Measurements from ENCODE around the gene UNC80. TPM values are rescaled to one million over a fixed set of nuclear protein-coding genes. Genes with fewer than 3 reads are reported as not detected.

Gene UNC80
- total and polyA plus RNA-seq, 2 of the 13 experiments (the other 11 are each of a cell fraction or from before 2014, with no cell fraction given): not detected

- TF ChIP-seq ZNF431 (CRISPR knock-in tag; IDR thresholded peaks at IDR 0.05; ENCODE audit: borderline replicate concordance, low read depth) (no peak), CREBL2 (CRISPR knock-in tag; IDR thresholded peaks at IDR 0.05; ENCODE audit: borderline replicate concordance) (no peak), FOXP1 (IDR thresholded peaks at IDR 0.05) (no peak), FOXP1 (CRISPR knock-in tag; IDR thresholded peaks at IDR 0.05) (no peak), MEIS2 (CRISPR knock-in tag; IDR thresholded peaks at IDR 0.05) (no peak), ZNF496 (CRISPR knock-in tag; IDR thresholded peaks at IDR 0.05; ENCODE audit: insufficient replicate concordance) (no peak), SP1 (IDR thresholded peaks at IDR 0.05) (no peak), SP1 (CRISPR knock-in tag; IDR thresholded peaks at IDR 0.05) (no peak), ZFP82 (CRISPR knock-in tag; IDR thresholded peaks at IDR 0.05; ENCODE audit: borderline replicate concordance) (no peak)
- intact Hi-C loops (cut with micrococcal nuclease; ENCODE audit: unreplicated experiment) (no loop called here), in situ Hi-C loops (cut with HindIII; ENCODE audit: extremely low pct_ligation_motif_present, low pct_unique_long_range_greater_than_20kb) (no loop called here)
- H3K4me1 ChIP-seq (ENCODE audit: insufficient read depth, low read length): no peaks in the 10 kb centered on the region
- BruUV-seq (replicated peaks): no TSS peak
- no peak overlapping the region for H3K4me3 ChIP-seq (replicated peaks in 1 of 3; ENCODE audit: insufficient read depth in 1 of 3, low read depth in 2 of 3, low read length in 3 of 3)
- WGBS (ENCODE audit: low lambda C conversion rate): 24% methylated on average over 3 of the region's 3 CpGs
- no peak overlapping the region for H3K27ac ChIP-seq (ENCODE audit: extremely low read length, insufficient read depth, low read length)
- no peaks in the 10 kb centered on the region for H3K9me3 ChIP-seq (ENCODE audit: low read length)
- ChIA-PET POLR2A (no interaction called here), CTCF (ENCODE audit: low intra/inter-chr PET ratio, low total read pairs) (no interaction called here)
- no peak overlapping the region for H3K4me2 ChIP-seq (ENCODE audit: low read depth, low read length)
- no peaks in the 10 kb centered on the region for H3K27me3 ChIP-seq (ENCODE audit: control insufficient read depth in 1 of 2, insufficient read depth in 2 of 2, low read length in 2 of 2)
- ATAC-seq: no peak
- no peak overlapping the region for H2AFZ ChIP-seq (ENCODE audit: low read length)
- no peaks in the 10 kb centered on the region for H3K79me2 ChIP-seq (ENCODE audit: insufficient read depth, low read length)
- H4K20me1 ChIP-seq (ENCODE audit: insufficient read depth, low read length): no peaks in the 10 kb centered on the region
- no peak for FAIRE-seq
- DNase-seq (ENCODE audit: low spot score): no peak
- no peaks in the 10 kb centered on the region for H3K36me3 ChIP-seq (replicated peaks in 1 of 2; ENCODE audit: control insufficient read depth in 1 of 2, insufficient read depth in 2 of 2, low read length in 2 of 2)
- no peak overlapping the region for H3K9ac ChIP-seq (ENCODE audit: insufficient read depth, low read depth, low read length)
These were observed 34.7 kb downstream of the UNC80 start for GRCh38 chr2:209806318-209806717.

- 81% methylated on average over 24 of the region's 24 CpGs for WGBS (ENCODE audit: low lambda C conversion rate)
- no TSS peak for BruUV-seq (replicated peaks)
- no peaks in the 10 kb centered on the region for H3K27me3 ChIP-seq (ENCODE audit: control insufficient read depth in 1 of 2, insufficient read depth in 2 of 2, low read length in 2 of 2)
- H3K9me3 ChIP-seq (ENCODE audit: low read length): no peaks in the 10 kb centered on the region
- H3K27ac ChIP-seq (ENCODE audit: extremely low read length, insufficient read depth, low read length): no peak overlapping the region
- H3K4me1 ChIP-seq (ENCODE audit: insufficient read depth, low read length): no peaks in the 10 kb centered on the region
- CTCF ChIA-PET (ENCODE audit: low intra/inter-chr PET ratio, low total read pairs): no interaction called here
- in situ Hi-C loops (cut with HindIII; ENCODE audit: extremely low pct_ligation_motif_present, low pct_unique_long_range_greater_than_20kb): no loop called here
- H3K9ac ChIP-seq (ENCODE audit: insufficient read depth, low read depth, low read length): no peak overlapping the region
- POLR2A ChIA-PET: no interaction called here
- ATAC-seq (no peak), FAIRE-seq (no peak), DNase-seq (ENCODE audit: low spot score) (no peak)
- H3K36me3 ChIP-seq (replicated peaks in 1 of 2; ENCODE audit: control insufficient read depth in 1 of 2, insufficient read depth in 2 of 2, low read length in 2 of 2): no peaks in the 10 kb centered on the region
- H3K4me3 ChIP-seq (replicated peaks in 1 of 3; ENCODE audit: insufficient read depth in 1 of 3, low read depth in 2 of 3, low read length in 3 of 3): no peak overlapping the region
- intact Hi-C loops (cut with micrococcal nuclease; ENCODE audit: unreplicated experiment): no loop called here
- no peak overlapping the region for H2AFZ ChIP-seq (ENCODE audit: low read length)
- H3K79me2 ChIP-seq (ENCODE audit: insufficient read depth, low read length): no peaks in the 10 kb centered on the region
- H3K4me2 ChIP-seq (ENCODE audit: low read depth, low read length): no peak overlapping the region
- no peaks in the 10 kb centered on the region for H4K20me1 ChIP-seq (ENCODE audit: insufficient read depth, low read length)
- TF ChIP-seq, protein P1, sequence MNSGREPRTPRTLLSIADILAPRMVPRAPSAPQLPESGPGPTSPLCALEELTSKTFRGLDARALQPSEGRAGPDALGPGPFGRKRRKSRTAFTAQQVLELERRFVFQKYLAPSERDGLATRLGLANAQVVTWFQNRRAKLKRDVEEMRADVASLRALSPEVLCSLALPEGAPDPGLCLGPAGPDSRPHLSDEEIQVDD (CRISPR knock-in tag; IDR thresholded peaks at IDR 0.05; ENCODE audit: borderline replicate concordance): no peak
- TF ChIP-seq PAWR (CRISPR knock-in tag; IDR thresholded peaks at IDR 0.05; ENCODE audit: borderline replicate concordance) (no peak), ZNF670 (CRISPR knock-in tag; IDR thresholded peaks at IDR 0.05; ENCODE audit: borderline replicate concordance) (no peak), ZSCAN21 (CRISPR knock-in tag; IDR thresholded peaks at IDR 0.05; ENCODE audit: borderline replicate concordance) (no peak), SOX6 (IDR thresholded peaks at IDR 0.05) (no peak), SOX6 (CRISPR knock-in tag; IDR thresholded peaks at IDR 0.05) (no peak), ZNF572 (CRISPR knock-in tag; IDR thresholded peaks at IDR 0.05) (no peak), ZNF124 (CRISPR knock-in tag; IDR thresholded peaks at IDR 0.05) (no peak), PHF20 (CRISPR knock-in tag; IDR thresholded peaks at IDR 0.05) (no peak), POLR2G (IDR thresholded peaks at IDR 0.05; ENCODE audit: low read depth, low read length) (no peak), NBN (conservative IDR thresholded peaks at IDR 0.05) (no peak)
- TF ChIP-seq, protein P2, sequence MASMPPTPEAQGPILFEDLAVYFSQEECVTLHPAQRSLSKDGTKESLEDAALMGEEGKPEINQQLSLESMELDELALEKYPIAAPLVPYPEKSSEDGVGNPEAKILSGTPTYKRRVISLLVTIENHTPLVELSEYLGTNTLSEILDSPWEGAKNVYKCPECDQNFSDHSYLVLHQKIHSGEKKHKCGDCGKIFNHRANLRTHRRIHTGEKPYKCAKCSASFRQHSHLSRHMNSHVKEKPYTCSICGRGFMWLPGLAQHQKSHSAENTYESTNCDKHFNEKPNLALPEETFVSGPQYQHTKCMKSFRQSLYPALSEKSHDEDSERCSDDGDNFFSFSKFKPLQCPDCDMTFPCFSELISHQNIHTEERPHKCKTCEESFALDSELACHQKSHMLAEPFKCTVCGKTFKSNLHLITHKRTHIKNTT (CRISPR knock-in tag; IDR thresholded peaks at IDR 0.05): no peak
These were observed 36.9 kb downstream of the UNC80 start for GRCh38 chr2:209808521-209808920.
